IMR-90 (cell line): ENCODE data around the gene HSPA1A. TPM values are rescaled to one million over a fixed set of nuclear protein-coding genes. Genes with fewer than 3 reads are reported as not detected.
"Not testable (repeated sequence)": the region's sequence is repeated elsewhere in the genome, so short reads cannot be mapped to it uniquely, and the experiment has no call there.

ENCODE experiments used
- ATAC-seq: fragments of 200-7000 bp; cut with Tn5 transposase; 2 replicates; pipeline ENCODE4 v1.9.1; 2020; ENCODE audit warnings: low read depth, mild to moderate bottlenecking, moderate library complexity
- BruUV-seq: library from RNA; stranded (reverse); fragments of 400-500 nt; replicated peaks from 2 replicates; lab custom pipeline; 2021; lab: Mats Ljungman, UMichigan
- CTCF ChIA-PET: fragments of 300-600 bp; formaldehyde crosslinking; extraction: SDS; loops from one replicate; lab custom pipeline; 2021; ENCODE audit warnings: antibody characterized with exemption; lab: Yijun Ruan, JAX
- POLR2A ChIA-PET: fragments of 300-600 bp; sonication (Branson Sonifier 250); formaldehyde crosslinking; loops from one replicate; lab custom pipeline; 2022; ENCODE audit warnings: antibody characterized with exemption; ENCODE audit not compliant: unreplicated experiment; lab: Charles Lee
- DNase-seq: peaks from one replicate; pipeline ENCODE4 v3.0.0; 2013
- H2AFZ ChIP-seq: replicated peaks from 2 replicates; pipeline ENCODE3; 2013; ENCODE audit warnings: low read length, mild to moderate bottlenecking; ENCODE audit not compliant: poor library complexity
- H2AK5ac ChIP-seq: 2 replicates; pipeline ENCODE4 v1.6.1; 2013; ENCODE audit warnings: low read depth, low read length, inconsistent platforms
- H2AK9ac ChIP-seq: replicated peaks from 2 replicates; pipeline ENCODE3; 2013; ENCODE audit warnings: mild to moderate bottlenecking, low read depth, low read length, moderate library complexity; ENCODE audit not compliant: poor library complexity
- H2BK120ac ChIP-seq: 2 replicates; pipeline ENCODE4 v1.6.1; 2013; ENCODE audit warnings: low read depth, low read length, inconsistent platforms
- H2BK15ac ChIP-seq: 3 replicates; pipeline ENCODE4 v1.6.1; 2013; ENCODE audit warnings: low read depth, low read length, inconsistent platforms
- H2BK20ac ChIP-seq: 2 replicates; pipeline ENCODE4 v1.6.1; 2013; ENCODE audit warnings: low read depth, mild to moderate bottlenecking, inconsistent platforms, low read length, moderate library complexity
- H2BK5ac ChIP-seq: 2 replicates; pipeline ENCODE4 v1.6.1; 2013; ENCODE audit warnings: mild to moderate bottlenecking, low read depth, low read length, inconsistent platforms; ENCODE audit not compliant: poor library complexity, severe bottlenecking
- H3K14ac ChIP-seq: replicated peaks from 2 replicates; pipeline ENCODE4 v1.6.1; 2013; ENCODE audit warnings: low read depth, low read length, inconsistent platforms
- H3K18ac ChIP-seq: 2 replicates; pipeline ENCODE4 v1.6.1; 2013; ENCODE audit warnings: low read depth, low read length, control low read depth
- H3K23ac ChIP-seq: 2 replicates; pipeline ENCODE4 v1.6.1; 2013; ENCODE audit warnings: low read depth, low read length, inconsistent platforms
- H3K27ac ChIP-seq: 2 replicates; pipeline ENCODE4 v1.5.1; 2013; ENCODE audit warnings: mild to moderate bottlenecking, control low read depth, low read length; ENCODE audit not compliant: insufficient read depth
- H3K27me3 ChIP-seq: 2 replicates; pipeline ENCODE4 v1.6.1; 2013; ENCODE audit warnings: low read length; ENCODE audit not compliant: control insufficient read depth, insufficient read depth
- H3K36me3 ChIP-seq: 2 replicates; pipeline ENCODE4 v1.6.1; 2013; ENCODE audit warnings: low read length, mixed read lengths; ENCODE audit not compliant: control insufficient read depth, insufficient read depth
- H3K4ac ChIP-seq: 2 replicates; pipeline ENCODE4 v1.6.1; 2013; ENCODE audit warnings: low read depth, low read length, inconsistent platforms
- H3K4me1 ChIP-seq: 2 replicates; pipeline ENCODE4 v1.6.1; 2013; ENCODE audit warnings: low read length, mixed read lengths; ENCODE audit not compliant: control insufficient read depth, insufficient read depth
- H3K4me2 ChIP-seq: 2 replicates; pipeline ENCODE4 v1.6.1; 2013; ENCODE audit warnings: low read depth, mild to moderate bottlenecking, control low read depth, low read length, moderate library complexity
- H3K4me3 ChIP-seq: 2 replicates; pipeline ENCODE4 v1.5.1; 2013; ENCODE audit warnings: low read depth, mild to moderate bottlenecking, control low read depth, low read length, moderate library complexity; ENCODE audit not compliant: insufficient read depth
- H3K56ac ChIP-seq: 2 replicates; pipeline ENCODE4 v1.6.1; 2013; ENCODE audit warnings: low read length, inconsistent platforms; ENCODE audit not compliant: insufficient read depth; ENCODE audit errors: extremely low read depth
- H3K79me1 ChIP-seq, 2 experiments: 2 replicates each; pipeline ENCODE4 v1.6.1; 2013; ENCODE audit warnings: low read length in 2 of 2, inconsistent platforms in 1 of 2, low read depth in 1 of 2
- H3K9ac ChIP-seq: 2 replicates; pipeline ENCODE4 v1.6.1; 2013; ENCODE audit warnings: low read depth, low read length, control low read depth
- H3K9me1 ChIP-seq: 2 replicates; pipeline ENCODE4 v1.6.1; 2013; ENCODE audit warnings: low read length, inconsistent platforms; ENCODE audit not compliant: insufficient read depth
- H3K9me3 ChIP-seq: 2 replicates; pipeline ENCODE4 v1.6.1; 2013; ENCODE audit warnings: low read length; ENCODE audit not compliant: control insufficient read depth, insufficient read depth
- H4K20me1 ChIP-seq: 2 replicates; pipeline ENCODE4 v1.6.1; 2013; ENCODE audit warnings: low read length, inconsistent platforms; ENCODE audit not compliant: insufficient read depth
- H4K5ac ChIP-seq: 2 replicates; pipeline ENCODE4 v1.6.1; 2013; ENCODE audit warnings: mild to moderate bottlenecking, low read depth, low read length, control low read depth
- H4K8ac ChIP-seq, 2 experiments: 2 replicates each; pipeline ENCODE4 v1.6.1; 2013; ENCODE audit warnings: low read depth in 2 of 2, low read length in 2 of 2, control low read depth in 1 of 2, inconsistent platforms in 1 of 2
- H4K91ac ChIP-seq: 2 replicates; pipeline ENCODE4 v1.6.1; 2013; ENCODE audit warnings: low read depth, low read length, inconsistent platforms; ENCODE audit not compliant: insufficient read depth
- ELK1 ChIP-seq: fragments of 150-350 bp; IDR thresholded peaks from 2 replicates; pipeline ENCODE4 v1.6.1; 2016; ENCODE audit warnings: low read depth, mild to moderate bottlenecking, low read length, moderate library complexity, borderline replicate concordance
- MAZ ChIP-seq: IDR thresholded peaks from 2 replicates; pipeline ENCODE4 v1.6.1; 2012; ENCODE audit warnings: low read depth, mild to moderate bottlenecking, low read length, improper control_type of control experiment, moderate library complexity, borderline replicate concordance
- SMC3 ChIP-seq: fragments of 150-350 bp; IDR thresholded peaks from 2 replicates; pipeline ENCODE4 v1.6.1; 2016; ENCODE audit warnings: low read depth, mild to moderate bottlenecking, antibody characterized with exemption, low read length, moderate library complexity
- WGBS, 2 experiments: methylation state at CpG; one replicate each; pipeline versions ENCODE4 v1.1.5 to v1.1.7; 2013; ENCODE audit warnings: missing lambda C conversion rate in 2 of 2; ENCODE audit not compliant: insufficient read length in 1 of 2; ENCODE audit errors: extremely low coverage in 2 of 2; 5-methylcytosine and 5-hydroxymethylcytosine counted together
- dilution Hi-C: fragments of 300-500 bp; cut with HindIII; formaldehyde crosslinking; loops from one replicate; pipeline ENCODE4 v1.14.3; 2018; ENCODE audit warnings: low sequenced_read_pairs; ENCODE audit not compliant: unreplicated experiment
- in situ Hi-C: fragments of 300-500 bp; cut with MboI; formaldehyde crosslinking; loops from 3 replicates; pipeline ENCODE4 v1.14.3; 2019; ENCODE audit warnings: low sequenced_read_pairs, inconsistent platforms, mixed read lengths
- intact Hi-C: fragments of 100-400 bp; cut with micrococcal nuclease; formaldehyde crosslinking; loops from 2 replicates; pipeline ENCODE4 v1.10.0; 2022
- polyA plus RNA-seq, 3 experiments: library from polyadenylated mRNA; depleted of rRNA; stranded (reverse); fragments of >200 nt; gene quantifications; 2 replicates each; pipeline ENCODE4 v1.2.3, GENCODE V29; 2012; ENCODE audit warnings: low replicate concordance in 1 of 3
- total RNA-seq: library from RNA; depleted of rRNA; stranded (reverse); fragments of >200 nt; gene quantifications from 2 replicates; pipeline ENCODE4 v1.2.3, GENCODE V29; 2012

HSPA1A gene
- total and polyA plus RNA-seq, 2 of the 4 experiments (the other 2 are of a cell fraction), result 94.6 to 95.3 TPM

- H3K56ac ChIP-seq, result peak overlapping the region; percentile 97
- peak overlapping the region; percentile 82 for H3K23ac ChIP-seq
- no peaks in the 10 kb centered on the region for H3K27me3 ChIP-seq
- intact Hi-C loops (no loop called here), dilution Hi-C loops (no loop called here), in situ Hi-C loops (no loop called here)
- H2BK120ac ChIP-seq, result peak overlapping the region; percentile 82
- peak overlapping the region; percentile 69 for H3K9ac ChIP-seq
- no peaks in the 10 kb centered on the region; the same call in 1 of the 2 replicates for H4K20me1 ChIP-seq
- H2BK20ac ChIP-seq, result no peak overlapping the region
- peak overlapping the region; percentile 94; the same call in 1 of the 3 replicates for H2BK15ac ChIP-seq
- WGBS, 2 experiments, result 0% methylated on average over 5 of the region's 13 CpGs; no CpG with 5 or more reads in 1 of the 2 experiments
- H3K27ac ChIP-seq, result peak overlapping the region; percentile 98
- peak overlapping the region; percentile 87 for H3K14ac ChIP-seq
- H3K79me1 ChIP-seq, result peaks cover 8 to 24% of the 10 kb centered on the region in 2 experiments
- H2AFZ ChIP-seq, result peak overlapping the region; percentile 90
- no peaks in the 10 kb centered on the region for H3K36me3 ChIP-seq
- DNase-seq, result peak; percentile 97
- peak overlapping the region; percentile 83 to 99 for H4K8ac ChIP-seq
- peak overlapping the region; percentile 57 for H4K5ac ChIP-seq
- BruUV-seq, result no TSS peak
- no peaks in the 10 kb centered on the region for H3K9me3 ChIP-seq
- CTCF ChIA-PET, result no interaction called here
- H3K18ac ChIP-seq, result peak overlapping the region; percentile 79
- H3K4me1 ChIP-seq, result peaks cover 3% of the 10 kb centered on the region
- H3K4me3 ChIP-seq, result peak overlapping the region; percentile 49
- H2AK5ac ChIP-seq, result peak overlapping the region; percentile 94
- TF ChIP-seq SMC3, result no peak
- no peak for TF ChIP-seq ELK1
- TF ChIP-seq MAZ, result peak; percentile 70; the same call in 1 of the 2 replicates
- peak overlapping the region; percentile 97 for H3K4ac ChIP-seq
- POLR2A ChIA-PET, result interaction anchor here (0.5 to 2.0 kb wide), 3 partner anchors 8 to 21 kb away, joined by 3 to 11 read pairs (median 10); partner anchors contain the start of genes HSPA1B and LSM2
- peak overlapping the region; percentile 91 for H2BK5ac ChIP-seq
- H3K4me2 ChIP-seq, result peak overlapping the region; percentile 86
- H3K9me1 ChIP-seq, result no peaks in the 10 kb centered on the region; the same call in none of the 2 replicates
- peak overlapping the region; percentile 96 for H4K91ac ChIP-seq
- ATAC-seq, result peak; percentile 85
- H2AK9ac ChIP-seq, result peak overlapping the region; percentile 100
These were observed 692 bp upstream of the HSPA1A start for GRCh38 chr6:31814677-31815024.

- peak overlapping the region; percentile 75 for H3K4me2 ChIP-seq
- H3K4ac ChIP-seq, CTCF ChIA-PET, POLR2A ChIA-PET, H2BK15ac ChIP-seq, H3K9me3 ChIP-seq, H2BK20ac ChIP-seq, H3K9me1 ChIP-seq, H2AFZ ChIP-seq, H4K91ac ChIP-seq, H3K4me1 ChIP-seq, H3K23ac ChIP-seq, intact Hi-C loops, H4K20me1 ChIP-seq, H4K8ac ChIP-seq, in situ Hi-C loops, H3K27ac ChIP-seq, H3K14ac ChIP-seq, H3K18ac ChIP-seq, ATAC-seq, H3K56ac ChIP-seq, H2AK9ac ChIP-seq, DNase-seq, dilution Hi-C loops, H2BK120ac ChIP-seq, H3K36me3 ChIP-seq, H3K27me3 ChIP-seq, H3K9ac ChIP-seq, H2AK5ac ChIP-seq, H4K5ac ChIP-seq: not testable (repeated sequence)
- H2BK5ac ChIP-seq, result peak overlapping the region; percentile 31
- WGBS, 2 experiments, result 92% methylated on average over 4 of the region's 37 CpGs; no CpG with 5 or more reads in 1 of the 2 experiments
- H3K79me1 ChIP-seq, result peaks cover 11 to 43% of the 10 kb centered on the region in 2 experiments
- H3K4me3 ChIP-seq, result peak overlapping the region; percentile 15; the same call in 1 of the 2 replicates
- TSS peak; percentile 81 for BruUV-seq
These were observed 2.0 kb downstream of the HSPA1A start for GRCh38 chr6:31817133-31817928.
